ENCODE measurements around the gene GSTT2.
"Not testable (repeated sequence)": the region's sequence is repeated elsewhere in the genome, so short reads cannot be mapped to it uniquely, and the experiment has no call there.

GSTT2 gene

DNA sequence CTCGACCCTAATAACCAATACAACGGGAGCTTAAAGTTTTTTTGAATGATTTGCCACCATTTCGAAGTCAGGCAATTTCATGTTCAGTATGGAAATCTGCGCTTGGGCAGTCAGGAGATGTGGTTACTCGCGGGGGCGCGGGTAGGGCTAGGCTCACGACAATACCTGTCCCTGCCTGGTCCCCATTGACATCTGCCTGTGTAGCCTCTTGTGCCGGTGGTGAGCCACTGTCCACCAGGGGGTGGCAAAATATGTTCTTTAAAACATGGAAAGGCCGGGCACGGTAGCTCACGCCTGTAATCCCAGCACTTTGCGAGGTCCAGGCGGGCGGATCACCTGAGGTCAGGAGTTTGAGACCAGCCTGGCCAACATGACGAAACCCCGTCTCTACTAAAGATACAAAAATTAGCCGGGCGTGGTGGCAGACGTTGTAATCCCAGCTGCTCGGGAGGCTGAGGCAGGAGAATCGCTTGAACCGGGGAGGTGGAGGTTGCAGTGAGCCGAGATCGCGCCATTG is 5.0 kb upstream of the GSTT2 start:
- DNase-seq, result not testable (repeated sequence)

DNA sequence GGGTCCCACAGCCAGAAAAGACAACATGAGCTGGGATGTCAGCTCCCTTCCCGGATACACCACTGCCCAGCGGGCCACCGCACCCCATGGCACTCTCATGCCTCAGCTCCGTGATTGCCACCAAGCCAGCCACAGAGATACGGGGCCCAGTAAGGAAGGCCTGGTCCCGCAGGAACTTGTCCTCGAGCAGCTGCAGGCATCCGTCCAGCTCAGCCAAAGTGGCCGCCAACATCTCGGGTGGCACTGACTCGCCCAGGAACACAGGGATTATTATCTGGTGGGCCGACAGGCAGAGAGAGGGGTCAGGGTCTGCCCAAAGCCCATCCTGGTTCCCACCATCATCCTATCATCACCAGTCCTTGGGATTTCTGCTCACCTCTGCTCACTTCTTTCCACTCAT is 2.6 kb upstream of the GSTT2 start:
- not testable (repeated sequence) for DNase-seq

DNA sequence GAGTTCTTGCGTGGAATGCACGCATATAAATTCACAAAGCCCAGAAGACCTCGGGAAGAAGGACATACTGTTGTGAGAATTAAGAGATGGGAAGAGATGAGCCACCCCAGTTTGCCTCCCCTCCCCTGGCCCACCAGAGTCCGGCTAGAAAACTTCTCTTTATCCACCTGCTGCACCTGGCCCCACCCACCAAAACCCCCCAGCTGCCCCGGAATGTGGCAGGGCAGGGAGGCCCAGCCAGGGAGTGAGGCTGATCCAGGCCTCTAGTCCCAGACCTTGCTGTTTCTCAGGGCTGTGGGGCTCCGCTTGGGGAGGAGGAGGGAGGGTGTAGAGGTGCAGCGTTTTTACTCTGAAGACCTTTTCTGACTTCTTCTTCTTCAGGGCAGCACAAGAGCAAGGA is 633 bp downstream of the GSTT2 start:
- DNase-seq, result not testable (repeated sequence)

DNA sequence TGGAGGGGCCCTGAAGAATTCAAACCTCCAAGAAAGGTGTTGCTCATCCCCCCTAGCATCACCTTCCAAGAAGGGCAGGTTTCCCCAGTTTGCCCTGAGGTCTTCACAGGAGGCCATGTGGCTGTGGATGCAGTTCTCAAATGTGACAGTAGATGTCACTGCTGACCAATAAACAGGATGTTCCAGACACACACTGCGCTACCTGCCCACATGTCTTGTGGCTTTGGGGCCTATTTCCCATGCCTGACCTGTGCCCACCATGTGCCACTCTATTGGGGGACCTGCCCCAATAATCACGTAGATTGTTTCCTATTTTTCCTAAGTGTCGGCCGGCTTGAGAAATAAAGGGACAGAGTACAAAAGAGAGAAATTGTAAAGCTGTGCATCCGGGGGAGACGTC is 4.5 kb downstream of the GSTT2 start:
- DNase-seq, result no peak

DNA sequence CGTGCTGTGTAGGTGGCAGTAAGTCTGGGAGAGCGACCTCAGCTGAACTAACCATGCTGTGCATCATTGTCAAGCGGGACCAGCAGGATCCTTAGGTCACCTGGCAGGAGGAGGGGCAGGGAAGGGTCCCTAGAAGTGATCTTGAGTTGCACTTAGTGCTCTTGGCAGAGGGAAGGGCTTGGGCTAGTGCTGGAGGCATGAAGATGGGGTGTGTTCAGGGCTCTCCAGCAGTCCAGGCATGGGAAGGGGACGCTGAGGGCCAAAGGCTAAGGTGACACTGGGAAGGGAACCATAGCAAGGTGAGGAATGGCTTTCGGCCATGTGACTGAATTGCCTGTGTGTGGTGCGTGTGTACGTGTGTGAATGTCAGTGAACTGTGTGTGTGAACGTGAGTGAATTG is 6.2 kb downstream of the GSTT2 start:
- not testable (repeated sequence) for DNase-seq

DNA sequence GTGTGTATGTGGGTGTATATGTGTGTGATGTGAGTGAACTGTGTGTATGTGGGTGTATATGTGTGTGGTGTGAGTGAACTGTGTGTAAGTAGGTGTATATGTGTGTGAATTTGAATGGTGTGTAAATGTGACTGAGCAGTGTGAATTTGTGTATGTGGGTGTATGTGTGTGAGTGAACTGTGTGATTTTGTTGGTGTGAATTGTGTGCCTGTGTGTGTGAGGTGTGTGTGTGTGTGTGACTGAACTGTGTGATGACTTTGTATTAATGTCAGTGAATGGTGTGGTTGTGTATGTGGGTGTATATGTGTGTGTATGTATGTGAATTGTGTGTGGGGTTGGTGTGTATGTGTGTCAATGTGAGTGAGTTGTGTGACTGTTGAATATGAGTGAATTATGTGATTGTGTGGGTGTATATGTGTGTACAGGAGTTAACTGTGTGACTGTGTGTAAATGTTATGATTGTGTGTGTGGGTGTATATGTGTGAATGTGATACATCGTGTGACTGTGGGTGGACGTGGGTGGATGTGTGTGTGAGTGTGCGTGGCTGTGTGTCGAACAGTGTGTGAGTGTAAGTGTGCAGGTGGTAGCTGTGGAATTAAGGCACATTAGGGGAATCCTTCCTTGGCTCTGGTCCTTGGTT is 6.7 kb downstream of the GSTT2 start:
- not testable (repeated sequence) for DNase-seq

DNA sequence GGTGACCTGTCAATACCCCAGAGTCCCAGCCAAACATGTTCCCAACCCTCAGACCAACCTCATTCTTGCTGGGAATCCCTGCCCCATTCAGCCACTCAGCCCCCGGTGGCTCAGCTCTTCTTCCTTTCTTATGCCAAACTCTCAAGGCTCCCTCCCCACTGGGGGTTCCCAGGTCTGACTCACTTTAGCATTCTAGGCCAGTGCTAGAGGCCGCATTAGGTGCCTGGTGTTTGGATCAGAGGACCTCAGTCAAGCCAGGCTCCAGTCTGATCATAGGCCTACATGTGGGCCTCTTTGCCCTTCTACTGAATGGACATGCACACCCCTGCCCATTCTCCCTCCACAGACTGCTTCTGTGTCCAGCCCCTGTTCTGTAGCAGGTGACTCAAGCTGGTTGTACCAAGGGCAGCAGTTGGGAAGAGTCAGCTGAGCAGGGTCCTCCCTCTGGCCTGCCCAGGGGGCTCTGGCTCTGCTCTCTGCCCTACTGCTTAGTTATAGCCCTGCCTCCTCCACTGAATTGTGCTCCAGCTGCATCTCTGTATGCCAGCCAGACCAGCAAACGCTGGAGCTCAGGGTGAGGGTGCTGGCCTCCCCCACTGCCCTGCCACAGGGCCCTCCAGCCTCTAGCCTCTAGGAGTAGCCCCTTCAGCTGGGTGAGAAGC is 9.8 kb downstream of the GSTT2 start:
- DNase-seq, result not testable (repeated sequence)

DNA sequence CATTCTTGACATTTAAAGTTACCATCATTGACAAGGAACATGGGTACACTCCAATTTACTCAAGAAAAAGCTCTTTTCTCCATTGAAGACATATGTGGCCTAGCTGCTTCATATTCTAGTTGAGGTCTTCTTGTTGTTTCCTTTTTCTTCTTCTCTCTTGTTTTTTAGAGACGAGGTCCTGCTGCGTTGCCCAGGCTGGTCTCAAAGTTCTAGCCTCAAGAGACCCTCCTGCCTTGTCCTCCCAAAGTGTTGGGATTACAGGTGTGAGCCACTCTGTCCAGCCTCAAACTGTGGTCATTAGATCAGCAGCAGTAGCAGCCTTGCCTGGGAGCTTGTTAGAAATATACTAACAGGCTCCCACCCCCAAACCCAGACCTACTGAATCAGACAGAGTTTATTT is 13.1 kb downstream of the GSTT2 start:
- not testable (repeated sequence) for DNase-seq

DNA sequence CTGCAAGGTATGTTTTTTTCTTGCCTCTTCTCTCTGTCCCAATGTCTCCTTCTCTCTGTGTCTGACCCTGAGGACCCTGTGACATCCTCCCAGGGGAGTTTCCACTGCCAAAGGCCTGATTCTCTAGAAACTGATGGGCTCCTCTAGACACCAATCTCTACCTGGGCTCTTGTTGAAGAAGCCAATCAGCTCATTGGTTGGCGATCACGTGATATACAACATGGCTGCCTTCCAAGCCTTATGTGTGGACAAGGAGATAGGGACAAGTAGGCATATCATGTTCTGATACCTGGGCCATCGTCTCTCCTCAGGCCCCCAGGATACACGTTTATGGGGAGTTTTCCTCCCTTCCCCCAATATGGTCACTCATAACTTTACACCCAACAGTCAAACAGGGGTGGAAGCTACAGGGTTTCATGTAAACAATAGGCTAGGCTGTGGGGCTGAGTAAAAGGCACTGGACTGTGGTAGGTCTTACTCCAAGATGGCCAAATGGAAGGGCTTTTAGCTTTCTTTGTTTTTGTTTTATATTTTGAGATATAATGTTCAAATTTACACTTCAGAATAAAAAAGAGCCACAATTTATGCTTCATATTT is 13.7 kb downstream of the GSTT2 start:
- DNase-seq, result not testable (repeated sequence)

DNA sequence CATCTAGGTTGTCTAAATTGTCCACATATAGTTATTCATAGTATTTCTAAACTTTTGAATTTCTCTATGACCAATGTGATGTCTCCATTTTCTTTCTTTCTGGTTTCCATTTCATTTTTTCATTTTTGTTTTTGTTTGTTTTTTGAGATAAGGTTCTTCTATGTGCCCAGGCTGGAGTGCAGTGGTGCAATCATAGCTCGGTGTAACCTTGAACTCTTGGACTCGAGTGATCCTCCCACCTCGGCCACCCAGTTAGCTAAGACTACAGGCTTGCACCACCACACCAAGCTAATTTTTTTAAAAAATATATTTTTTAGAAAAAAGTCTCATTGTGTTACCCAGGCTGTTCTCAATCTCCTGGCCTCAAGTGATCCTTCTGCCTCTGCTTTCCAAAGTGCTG is 17.2 kb downstream of the GSTT2 start:
- DNase-seq, result no peak

DNA sequence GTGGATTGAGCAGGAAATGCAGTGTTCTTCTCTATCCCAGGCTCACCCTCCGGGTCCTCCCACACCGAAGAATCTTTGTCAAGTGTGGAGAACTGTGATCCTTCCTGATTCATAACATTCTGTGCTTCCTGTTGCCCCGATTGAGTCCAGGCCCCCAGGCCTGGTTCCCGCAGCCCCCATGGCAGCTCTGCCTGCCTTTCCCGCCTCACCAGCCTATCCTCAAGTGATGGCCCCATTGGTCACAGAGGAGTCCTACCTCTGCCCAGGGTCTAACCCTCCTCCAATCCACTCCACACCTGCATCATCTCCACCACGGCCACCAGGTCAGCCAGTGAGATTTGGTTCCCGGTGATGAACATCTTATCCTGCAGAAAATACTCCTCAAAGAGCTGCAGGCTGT is 19.8 kb downstream of the GSTT2 start:
- not testable (repeated sequence) for DNase-seq

DNA sequence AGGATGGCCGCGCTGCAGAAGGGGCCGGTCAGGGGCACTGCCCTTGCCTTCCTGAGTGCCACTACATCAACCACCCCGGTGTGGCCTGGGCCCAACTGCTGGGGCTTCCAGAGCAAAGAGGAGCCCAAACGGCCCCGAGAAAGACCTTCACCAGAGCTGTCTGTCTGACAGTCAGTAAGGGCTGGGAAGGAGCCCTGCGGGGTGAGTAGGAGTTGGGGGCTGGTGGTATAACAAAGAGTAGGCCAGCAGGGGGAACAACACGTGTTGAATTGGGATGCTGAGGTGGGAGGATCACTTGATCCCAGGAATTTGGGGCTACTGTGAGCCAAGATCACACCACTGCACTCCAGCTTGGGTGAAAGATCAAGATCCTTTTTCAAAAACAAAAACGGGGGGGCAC is 21.4 kb downstream of the GSTT2 start:
- DNase-seq, result no peak

DNA sequence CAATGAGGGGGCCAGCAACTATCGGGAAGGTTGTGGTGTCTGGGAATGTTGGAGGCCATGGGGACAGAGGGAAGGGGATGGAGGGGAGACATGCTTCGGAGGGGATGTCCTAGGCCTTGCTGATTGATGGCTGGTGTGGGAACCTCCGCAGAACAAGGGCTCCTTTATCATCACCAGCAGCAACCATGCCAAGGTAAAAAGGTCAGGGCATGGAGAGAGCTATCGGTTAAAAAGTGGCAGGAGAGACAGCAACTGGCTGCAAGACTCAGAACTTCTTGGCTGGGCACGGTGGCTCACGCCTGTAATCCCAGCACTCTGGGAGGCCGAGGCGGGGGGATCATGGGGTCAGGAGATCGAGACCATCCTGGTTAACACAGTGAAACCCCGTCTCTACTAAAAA is 22.3 kb downstream of the GSTT2 start:
- DNase-seq, result no peak

DNA sequence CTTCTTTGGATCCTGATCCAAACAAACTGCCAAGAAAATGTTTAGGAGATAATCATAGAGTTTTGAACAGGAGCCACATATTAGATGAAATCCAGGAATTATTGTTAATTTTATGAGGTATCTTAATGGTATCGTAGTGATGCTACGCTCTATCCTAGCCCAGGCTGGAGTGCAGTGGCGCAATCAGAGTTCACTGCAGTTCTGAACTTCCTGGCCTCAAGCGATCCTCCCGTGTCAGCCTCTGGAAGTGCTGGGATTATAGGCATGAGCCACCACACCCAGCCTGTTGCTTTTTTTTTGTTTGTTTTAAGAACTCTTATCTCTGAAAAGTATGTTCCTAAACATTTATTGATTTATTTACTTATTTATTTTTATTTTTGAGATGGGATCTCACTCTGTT is 22.9 kb downstream of the GSTT2 start:
- no peak for DNase-seq

DNA sequence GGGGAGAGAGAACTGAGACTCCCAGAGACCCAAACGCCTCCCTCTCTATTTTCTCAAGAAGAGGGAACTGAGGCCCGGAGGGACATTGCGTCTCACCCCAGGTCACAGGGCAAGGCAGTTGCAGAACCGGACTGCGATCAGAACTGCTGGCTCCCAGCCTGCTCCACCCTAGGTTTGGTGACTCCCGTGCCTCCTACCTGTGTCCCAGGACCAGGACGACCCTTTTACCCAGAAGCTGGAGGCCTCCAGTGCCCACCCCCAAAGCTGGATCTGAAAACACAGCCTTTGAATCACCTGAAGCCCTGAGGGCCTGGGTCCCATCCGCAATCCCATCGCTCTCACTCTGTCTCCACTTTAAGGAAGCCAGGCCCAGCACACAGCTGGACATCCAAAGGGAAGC is 24.0 kb downstream of the GSTT2 start:
- no peak for DNase-seq

DNA sequence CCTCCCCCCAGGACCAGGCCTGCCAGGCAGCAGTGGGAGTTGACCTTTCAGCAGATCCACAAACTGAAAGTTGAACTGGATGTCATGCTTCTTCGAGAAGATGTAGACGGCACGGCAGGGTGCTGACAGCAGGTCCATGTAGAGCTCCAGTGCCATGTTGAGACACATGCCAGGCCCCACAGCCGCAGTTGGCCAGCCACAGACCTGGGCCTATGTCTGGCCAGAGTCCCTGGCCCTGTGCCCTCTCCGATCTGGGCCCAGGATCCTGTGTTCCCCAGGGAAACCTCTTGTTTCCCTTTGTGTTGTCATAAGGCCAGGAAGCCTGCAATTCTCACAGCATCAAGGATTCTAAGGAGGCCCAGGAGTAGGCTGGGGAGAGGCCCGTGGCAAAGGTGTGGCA is 25.3 kb downstream of the GSTT2 start, which contains the start of gene GSTT4:
GSTT4 (minus strand) TSS at position 253 of the 400 bp plus-strand sequence; CDS start at position 156, 97 bp downstream.
- no peak for DNase-seq

DNA sequence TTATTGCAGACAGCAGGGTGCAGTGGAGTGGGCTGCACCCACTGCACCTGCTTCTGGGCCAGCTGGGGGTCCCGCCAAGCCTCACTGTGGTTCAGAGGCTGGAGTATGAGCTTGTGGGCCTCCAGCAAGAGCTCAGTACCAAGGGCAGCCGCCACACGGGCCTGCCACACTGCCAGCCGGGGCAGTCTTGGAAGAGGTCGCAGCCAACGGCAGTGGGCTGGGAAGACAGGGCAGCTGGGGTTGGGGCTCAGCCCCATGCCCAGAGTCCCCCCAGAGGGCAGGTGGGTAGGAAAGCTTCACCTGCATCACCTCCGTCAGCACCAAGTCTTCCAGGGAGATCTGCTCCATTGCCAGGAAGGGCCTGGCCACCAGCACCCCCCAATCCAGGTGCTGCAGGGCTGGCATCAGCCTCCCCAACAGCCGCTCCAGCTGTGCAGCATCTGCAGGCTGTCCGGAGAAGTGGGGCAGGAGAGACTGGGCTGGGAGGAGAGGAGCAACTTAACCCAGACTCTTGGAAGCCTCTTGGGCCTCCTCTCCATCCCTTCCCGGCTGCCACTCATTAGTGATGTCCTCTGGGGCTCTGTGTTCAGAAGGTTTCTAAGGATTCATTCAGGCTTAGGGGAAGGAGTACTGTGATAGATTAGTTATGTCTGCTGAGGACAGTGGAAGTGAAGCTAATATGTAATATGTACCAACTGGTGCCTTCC is 26.4 kb downstream of the GSTT2 start:
- DNase-seq, result no peak

DNA sequence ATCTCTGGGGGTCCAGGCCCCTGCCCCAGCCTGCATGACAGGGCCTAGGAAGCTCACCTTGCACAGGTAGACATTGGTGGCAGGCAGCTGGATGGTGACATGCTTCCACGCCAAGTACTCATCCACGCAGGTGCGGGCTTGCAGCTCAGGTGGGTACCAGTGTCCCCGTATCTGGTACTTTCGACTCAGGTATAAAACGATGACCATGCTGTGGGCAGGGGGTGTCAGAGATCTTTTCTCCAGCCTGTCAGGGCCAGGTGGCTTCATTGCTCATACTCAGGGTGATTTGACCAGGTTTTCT is 26.9 kb downstream of the GSTT2 start:
- no peak for DNase-seq

DNA sequence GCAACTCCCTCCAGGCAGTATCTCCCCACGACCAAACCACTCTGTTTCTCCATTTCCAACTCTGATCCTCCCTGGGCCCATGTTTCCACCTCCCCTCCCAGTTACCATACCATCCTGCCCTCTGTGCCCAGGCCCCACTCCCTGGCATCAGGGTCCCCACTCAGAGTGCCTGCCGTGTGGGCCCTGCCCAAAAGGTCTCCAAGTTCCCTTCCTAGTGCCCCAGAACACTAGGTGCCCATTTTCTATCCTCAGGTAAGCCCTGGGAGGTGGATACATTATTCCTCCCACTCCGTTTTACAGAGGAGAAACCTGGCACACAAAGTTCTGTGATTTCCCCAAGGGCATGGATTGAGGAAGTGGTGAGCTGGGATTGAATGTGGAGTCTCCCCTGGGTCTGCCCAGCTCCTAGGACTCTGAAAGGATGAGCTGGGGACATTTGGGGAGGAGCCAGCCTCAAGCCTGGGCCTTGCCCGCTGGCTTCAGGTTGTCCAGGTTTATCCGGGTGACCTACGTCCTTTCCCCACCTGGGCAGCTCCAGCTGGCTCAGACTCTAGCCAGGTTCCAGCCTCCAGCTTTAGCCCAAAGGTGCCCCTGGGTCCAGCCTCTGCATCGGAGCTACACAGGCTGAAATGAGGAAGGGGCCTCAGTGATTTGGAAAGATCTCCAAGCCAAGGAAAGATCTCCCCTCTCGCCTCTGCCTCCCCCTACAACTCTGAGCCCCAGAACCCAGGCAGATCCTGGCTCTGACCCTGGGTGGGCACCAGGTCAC is 27.5 kb downstream of the GSTT2 start:
- no peak for DNase-seq

DNA sequence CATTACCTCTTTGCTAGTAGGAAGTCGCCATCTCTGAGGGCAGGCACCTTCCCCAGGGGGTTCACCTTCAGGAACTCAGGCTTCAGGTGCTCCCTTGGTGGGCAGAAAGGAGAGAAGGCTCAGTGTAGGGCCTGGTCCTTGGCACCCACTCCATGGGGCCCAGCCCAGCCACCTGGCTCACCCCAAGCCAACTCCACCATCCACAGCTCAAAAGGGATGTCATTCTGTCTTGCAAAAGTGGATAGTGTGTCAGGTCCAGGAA is 28.0 kb downstream of the GSTT2 start:
- DNase-seq, result no peak

DNA sequence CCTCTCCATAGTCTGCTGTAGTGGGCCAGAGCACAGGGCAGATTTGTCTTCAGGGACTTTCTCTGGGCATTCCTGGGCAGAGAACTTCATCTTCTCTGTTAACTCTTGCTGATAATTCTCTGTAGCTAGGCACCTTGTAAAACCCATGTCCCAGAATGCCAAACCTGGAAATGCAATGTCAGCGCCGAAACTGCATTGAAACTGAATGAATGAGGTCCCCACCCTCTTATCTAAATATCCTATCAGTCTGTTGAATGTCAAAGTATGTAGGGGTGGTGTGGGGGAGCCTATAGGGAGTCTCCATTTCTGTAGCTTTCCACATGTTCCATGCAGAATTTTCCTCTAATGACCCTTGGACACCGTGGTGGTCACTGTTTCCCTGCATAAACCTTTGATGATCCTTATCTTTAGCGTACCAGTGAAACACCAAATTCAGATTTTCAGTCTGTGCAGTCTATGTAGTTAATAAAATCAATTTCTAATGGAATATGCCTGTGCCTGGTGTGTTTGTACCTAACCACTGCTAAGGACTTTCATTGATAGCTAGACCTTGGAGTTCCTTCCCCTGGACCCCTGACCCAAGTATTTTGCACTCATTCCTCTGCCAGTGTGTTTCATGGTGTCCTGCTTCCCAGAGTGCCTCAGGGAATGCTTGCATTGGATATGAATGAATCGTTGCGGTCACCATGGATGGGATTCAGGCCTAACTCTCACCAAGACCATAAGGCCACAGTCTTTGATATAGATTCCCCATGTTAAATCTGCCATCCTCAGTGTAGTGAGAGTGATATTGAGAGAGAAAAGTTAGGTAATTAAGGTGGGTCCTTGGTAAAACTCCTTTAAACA is 28.7 kb downstream of the GSTT2 start:
- no peak for DNase-seq

Data from NCI-H1417 treated with DMSO at 0.1 percent for 48 hours (cell line).